H1 (cell line): ENCODE measurements around the gene GRM5. TPM values are rescaled to one million over a fixed set of nuclear protein-coding genes. Genes with fewer than 3 reads are reported as not detected.

ENCODE experiments used
- CTCF ChIA-PET: fragments of 300-600 bp; sonication (Branson Sonifier 250); formaldehyde crosslinking; loops from one replicate; lab custom pipeline; 2021; ENCODE audit not compliant: partially characterized antibody; lab: Charles Lee
- POLR2A ChIA-PET: fragments of 300-600 bp; sonication (Branson Sonifier 250); formaldehyde crosslinking; loops from one replicate; lab custom pipeline; 2021; ENCODE audit warnings: inconsistent platforms; ENCODE audit not compliant: partially characterized antibody; lab: Charles Lee
- DNase-seq, 2 experiments: peaks; one replicate each; pipeline versions ENCODE4 v3.0.0 to v3.0.0-alpha.2; 2010 to 2022; ENCODE audit warnings: low spot score in 2 of 2, low read depth in 1 of 2, mixed read lengths in 1 of 2
- FAIRE-seq: peaks from 2 replicates; lab custom pipeline; 2011; peaks lifted over from hg19 to GRCh38; lab: Jason Lieb, UNC
- H2AFZ ChIP-seq: 2 replicates; pipeline ENCODE4 v1.8.1; 2012; ENCODE audit warnings: low read length, inconsistent platforms
- H2AK5ac ChIP-seq: 2 replicates; pipeline ENCODE4 v1.6.1; 2013; ENCODE audit warnings: low read depth, low read length
- H2BK120ac ChIP-seq: replicated peaks from 2 replicates; pipeline ENCODE3; 2013; ENCODE audit warnings: low read depth, low read length, inconsistent platforms
- H2BK12ac ChIP-seq: 2 replicates; pipeline ENCODE4 v1.6.1; 2013; ENCODE audit warnings: low read depth, low read length
- H2BK15ac ChIP-seq: 2 replicates; pipeline ENCODE4 v1.6.1; 2013; ENCODE audit warnings: low read length
- H2BK20ac ChIP-seq: 2 replicates; pipeline ENCODE4 v1.6.1; 2013; ENCODE audit warnings: low read length
- H2BK5ac ChIP-seq: 2 replicates; pipeline ENCODE4 v1.6.1; 2013; ENCODE audit warnings: low read depth, low read length
- H3K14ac ChIP-seq: 2 replicates; pipeline ENCODE4 v1.6.1; 2013; ENCODE audit warnings: inconsistent platforms; ENCODE audit not compliant: insufficient read length
- H3K18ac ChIP-seq: 2 replicates; pipeline ENCODE4 v1.6.1; 2013; ENCODE audit warnings: low read length; ENCODE audit errors: extremely low read depth
- H3K23ac ChIP-seq: 2 replicates; pipeline ENCODE4 v1.6.1; 2013; ENCODE audit warnings: inconsistent platforms; ENCODE audit not compliant: insufficient read length
- H3K23me2 ChIP-seq: 2 replicates; pipeline ENCODE4 v1.6.1; 2013; ENCODE audit warnings: low read depth, low read length
- H3K27ac ChIP-seq: 2 replicates; pipeline ENCODE4 v1.6.1; 2011; ENCODE audit warnings: low read depth, low read length, inconsistent platforms
- H3K27me3 ChIP-seq, 4 experiments: replicated peaks in 1 of 4; 1 replicate in 1 of 4; 2 replicates in 3 of 4; pipeline versions ENCODE4 v1.6.1 to v1.8.1; 2011 to 2013; ENCODE audit warnings: low read length in 3 of 4, mild to moderate bottlenecking in 3 of 4, inconsistent platforms in 2 of 4, mixed read lengths in 2 of 4, moderate library complexity in 1 of 4; ENCODE audit not compliant: control insufficient read depth in 3 of 4, insufficient read depth in 3 of 4; ENCODE audit errors: extremely low read depth in 1 of 4
- H3K36me3 ChIP-seq, 4 experiments: 2 replicates each; pipeline versions ENCODE4 v1.6.1 to v1.8.1; 2011 to 2013; ENCODE audit warnings: mild to moderate bottlenecking in 4 of 4, low read length in 3 of 4, moderate library complexity in 2 of 4, control low read depth in 1 of 4, inconsistent platforms in 1 of 4; ENCODE audit not compliant: insufficient read depth in 4 of 4, control insufficient read depth in 2 of 4
- H3K4ac ChIP-seq: replicated peaks from 2 replicates; pipeline ENCODE3; 2013; ENCODE audit warnings: low read length, low read depth, mixed read lengths, inconsistent platforms; ENCODE audit not compliant: insufficient read length
- H3K4me1 ChIP-seq, 4 experiments: replicated peaks in 1 of 4; 1 replicate in 1 of 4; 2 replicates in 3 of 4; pipeline versions ENCODE4 v1.6.1 to v1.8.1; 2011 to 2013; ENCODE audit warnings: low read length in 3 of 4, inconsistent platforms in 2 of 4, mixed read lengths in 1 of 4; ENCODE audit not compliant: insufficient read depth in 4 of 4, control insufficient read depth in 3 of 4
- H3K4me2 ChIP-seq, 2 experiments: 2 replicates each; pipeline versions ENCODE4 v1.6.1 to v1.8.1; 2011 to 2013; ENCODE audit warnings: low read depth in 2 of 2, low read length in 2 of 2, control low read depth in 1 of 2, inconsistent platforms in 1 of 2, mild to moderate bottlenecking in 1 of 2; ENCODE audit not compliant: insufficient read depth in 1 of 2
- H3K4me3 ChIP-seq, 4 experiments: fragments of 200-600, 300-600 bp in 1 of 4; sonication (generic), shearing (Covaris generic), sonication (Bioruptor Twin) in 1 of 4; 2 replicates each; pipeline versions ENCODE4 v1.5.1 to v1.8.1; 2011 to 2016; ENCODE audit warnings: low read length in 4 of 4, low read depth in 3 of 4, control low read depth in 2 of 4, inconsistent platforms in 2 of 4, mild to moderate bottlenecking in 2 of 4, mixed read lengths in 1 of 4, moderate library complexity in 1 of 4; ENCODE audit not compliant: insufficient read depth in 2 of 4; ENCODE audit errors: extremely low read depth in 1 of 4
- H3K56ac ChIP-seq: replicated peaks from 2 replicates; pipeline ENCODE3; 2013; ENCODE audit warnings: low read depth, mild to moderate bottlenecking, mixed read lengths, low read length, inconsistent platforms; ENCODE audit not compliant: insufficient read length
- H3K79me1 ChIP-seq: 2 replicates; pipeline ENCODE4 v1.6.1; 2013; ENCODE audit warnings: low read depth, low read length, control low read depth
- H3K79me2 ChIP-seq, 2 experiments: 2 replicates each; pipeline versions ENCODE4 v1.6.1 to v1.8.1; 2012 to 2013; ENCODE audit warnings: low read length in 2 of 2, mild to moderate bottlenecking in 2 of 2, inconsistent platforms in 1 of 2; ENCODE audit not compliant: insufficient read depth in 2 of 2, control insufficient read depth in 1 of 2
- H3K9ac ChIP-seq, 4 experiments: replicated peaks in 1 of 4; 1 replicate in 1 of 4; 2 replicates in 3 of 4; pipeline versions ENCODE4 v1.6.1 to v1.8.1; 2011 to 2013; ENCODE audit warnings: low read depth in 3 of 4, low read length in 3 of 4, control low read depth in 2 of 4, mild to moderate bottlenecking in 2 of 4, moderate library complexity in 2 of 4, inconsistent platforms in 1 of 4; ENCODE audit errors: extremely low read depth in 1 of 4
- H3K9me3 ChIP-seq, 2 experiments: 2 replicates each; pipeline versions ENCODE4 v1.6.1 to v1.8.1; 2012 to 2013; ENCODE audit warnings: mild to moderate bottlenecking in 2 of 2, moderate library complexity in 2 of 2, control low read depth in 1 of 2, inconsistent platforms in 1 of 2, low read depth in 1 of 2, low read length in 1 of 2, mixed read lengths in 1 of 2; ENCODE audit not compliant: insufficient read depth in 2 of 2
- H4K20me1 ChIP-seq, 2 experiments: replicated peaks in 1 of 2; 2 replicates each; pipeline versions ENCODE3 to v1.8.1; 2011 to 2013; ENCODE audit warnings: inconsistent platforms in 2 of 2, low read length in 2 of 2, mild to moderate bottlenecking in 1 of 2; ENCODE audit not compliant: insufficient read depth in 2 of 2, control insufficient read depth in 1 of 2
- H4K5ac ChIP-seq: 2 replicates; pipeline ENCODE4 v1.6.1; 2013; ENCODE audit warnings: low read length, low read depth, mixed read lengths, inconsistent platforms; ENCODE audit not compliant: insufficient read length
- H4K8ac ChIP-seq: 2 replicates; pipeline ENCODE4 v1.8.0; 2013; ENCODE audit warnings: mild to moderate bottlenecking, moderate library complexity, low read length, inconsistent platforms; ENCODE audit not compliant: insufficient read depth; ENCODE audit errors: extremely low read depth
- H4K91ac ChIP-seq: replicated peaks from 2 replicates; pipeline ENCODE3; 2013; ENCODE audit warnings: low read length, mixed read lengths, inconsistent platforms; ENCODE audit not compliant: insufficient read length
- EZH2 ChIP-seq: fragments of 200-600 bp; sonication (generic); IDR thresholded peaks from 2 replicates; pipeline ENCODE4 v1.7.1; 2012; ENCODE audit warnings: low read depth, mild to moderate bottlenecking, moderate library complexity, low read length, inconsistent platforms; ENCODE audit not compliant: severe bottlenecking
- KDM4A ChIP-seq: IDR thresholded peaks from one replicate; pipeline ENCODE4 v1.7.1; 2012; ENCODE audit warnings: low read depth, mild to moderate bottlenecking, moderate library complexity, low read length, inconsistent platforms; ENCODE audit not compliant: severe bottlenecking
- KDM5A ChIP-seq: fragments of 200-600 bp; IDR thresholded peaks from 2 replicates; pipeline ENCODE4 v1.7.1; 2012; ENCODE audit warnings: mild to moderate bottlenecking, low read length, inconsistent platforms, mixed read lengths
- MAFK ChIP-seq: IDR thresholded peaks from 2 replicates; pipeline ENCODE4 v1.6.1; 2012; ENCODE audit warnings: low read depth, mild to moderate bottlenecking, improper control_type of control experiment, low read length
- NANOG ChIP-seq: IDR thresholded peaks from 2 replicates; pipeline ENCODE4 v1.6.1; 2011; ENCODE audit warnings: low read length, low read depth, mild to moderate bottlenecking, inconsistent platforms; ENCODE audit not compliant: insufficient read depth, poor library complexity, severe bottlenecking
- POU5F1 ChIP-seq: IDR thresholded peaks from 2 replicates; pipeline ENCODE4 v1.6.1; 2011; ENCODE audit warnings: low read depth, mild to moderate bottlenecking, low read length, moderate library complexity
- SAP30 ChIP-seq: fragments of 300-600 bp; sonication (generic); IDR thresholded peaks from 2 replicates; pipeline ENCODE4 v1.7.1; 2012; ENCODE audit warnings: low read length, moderate library complexity, mild to moderate bottlenecking, inconsistent platforms; ENCODE audit not compliant: insufficient read depth, insufficient replicate concordance
- SIRT6 ChIP-seq: IDR thresholded peaks from one replicate; pipeline ENCODE4 v1.7.1; 2012; ENCODE audit warnings: low read length, inconsistent platforms
- SP1 ChIP-seq: IDR thresholded peaks from 2 replicates; pipeline ENCODE4 v1.6.1; 2011; ENCODE audit warnings: low read depth, low read length
- TEAD4 ChIP-seq: IDR thresholded peaks from 2 replicates; pipeline ENCODE4 v1.6.1; 2012; ENCODE audit warnings: low read depth, low read length, inconsistent platforms, mixed read lengths
- WGBS, 2 experiments: shearing (Covaris generic) in 1 of 2; methylation state at CpG; one replicate each; pipeline versions ENCODE4 v1.1.6 to v1.1.7; 2013 to 2015; ENCODE audit warnings: low lambda C conversion rate in 2 of 2, mixed read lengths in 2 of 2, inconsistent platforms in 1 of 2, low coverage in 1 of 2, missing lambda C conversion rate in 1 of 2; ENCODE audit not compliant: insufficient replicate concordance in 2 of 2, insufficient coverage in 1 of 2, insufficient read length in 1 of 2; ENCODE audit errors: extremely low coverage in 1 of 2, missing lambda C conversion rate in 1 of 2; 5-methylcytosine and 5-hydroxymethylcytosine counted together
- polyA plus RNA-seq, 7 experiments: library from polyadenylated mRNA; depleted of rRNA in 3 of 7; stranded (reverse) in 5 of 7; unstranded in 2 of 7; fragments of >200 nt in 5 of 7; fragments of 200-250 nt in 2 of 7; gene quantifications; 1 replicate in 5 of 7; 2 replicates in 1 of 7; 4 replicates in 1 of 7; pipeline versions ENCODE4 v1.2.1 to v1.2.3, GENCODE V29; 2011 to 2013; ENCODE audit warnings: missing spikeins in 2 of 7, mixed read lengths in 2 of 7
- total RNA-seq: library from RNA; stranded (reverse); fragmentation: NEBNext Ultra II Directional; extraction: Animal tissue kit (Norgen Biotek cat#: 25700); gene quantifications from 2 replicates; pipeline ENCODE4 v1.2.1, GENCODE V29; 2021
- TF ChIP-seq, protein P1 (sequence below): IDR thresholded peaks from 2 replicates; pipeline ENCODE4 v1.6.1; 2012; ENCODE audit warnings: low read length, inconsistent platforms

The GRM5 gene
- total and polyA plus RNA-seq, 2 of the 8 experiments (the other 6 are each of a cell fraction or from before 2014, with no cell fraction given) = 0.15 to 0.43 TPM

- FAIRE-seq (no peak), DNase-seq (no peak)
- no peak overlapping the region for H2AK5ac ChIP-seq
- no peaks in the 10 kb centered on the region; a peak in 1 of 7 replicates for H3K4me1 ChIP-seq
- H2AFZ ChIP-seq = no peak overlapping the region
- H3K18ac ChIP-seq = no peak overlapping the region
- no peak overlapping the region for H4K5ac ChIP-seq
- no peak overlapping the region for H3K27ac ChIP-seq
- no peaks in the 10 kb centered on the region for H3K9me3 ChIP-seq
- H3K4me2 ChIP-seq = no peak overlapping the region
- no peaks in the 10 kb centered on the region for H3K79me1 ChIP-seq
- no peak overlapping the region for H4K8ac ChIP-seq
- H4K91ac ChIP-seq = no peak overlapping the region
- WGBS, 2 experiments = 86% methylated on average over 1 of the region's 1 CpG; no CpG with 5 or more reads in 1 of the 2 experiments
- H2BK12ac ChIP-seq = no peak overlapping the region
- no peak overlapping the region for H2BK120ac ChIP-seq
- H2BK15ac ChIP-seq = no peak overlapping the region
- no peak overlapping the region for H3K4me3 ChIP-seq
- H3K79me2 ChIP-seq = no peaks in the 10 kb centered on the region
- no peak overlapping the region for H3K9ac ChIP-seq
- H4K20me1 ChIP-seq = no peaks in the 10 kb centered on the region
- H3K23me2 ChIP-seq = no peaks in the 10 kb centered on the region
- no peaks in the 10 kb centered on the region for H3K27me3 ChIP-seq
- H2BK5ac ChIP-seq = no peak overlapping the region
- no peak overlapping the region for H3K14ac ChIP-seq
- CTCF ChIA-PET = no interaction called here
- no peak overlapping the region for H3K4ac ChIP-seq
- H2BK20ac ChIP-seq = no peak overlapping the region
- H3K23ac ChIP-seq = no peak overlapping the region
- POLR2A ChIA-PET = no interaction called here
- H3K36me3 ChIP-seq = no peaks in the 10 kb centered on the region
- no peak overlapping the region for H3K56ac ChIP-seq
- TF ChIP-seq, protein P1, sequence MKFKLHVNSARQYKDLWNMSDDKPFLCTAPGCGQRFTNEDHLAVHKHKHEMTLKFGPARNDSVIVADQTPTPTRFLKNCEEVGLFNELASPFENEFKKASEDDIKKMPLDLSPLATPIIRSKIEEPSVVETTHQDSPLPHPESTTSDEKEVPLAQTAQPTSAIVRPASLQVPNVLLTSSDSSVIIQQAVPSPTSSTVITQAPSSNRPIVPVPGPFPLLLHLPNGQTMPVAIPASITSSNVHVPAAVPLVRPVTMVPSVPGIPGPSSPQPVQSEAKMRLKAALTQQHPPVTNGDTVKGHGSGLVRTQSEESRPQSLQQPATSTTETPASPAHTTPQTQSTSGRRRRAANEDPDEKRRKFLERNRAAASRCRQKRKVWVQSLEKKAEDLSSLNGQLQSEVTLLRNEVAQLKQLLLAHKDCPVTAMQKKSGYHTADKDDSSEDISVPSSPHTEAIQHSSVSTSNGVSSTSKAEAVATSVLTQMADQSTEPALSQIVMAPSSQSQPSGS = no peak
- TF ChIP-seq KDM4A (no peak), TEAD4 (no peak), EZH2 (no peak), SIRT6 (no peak), KDM5A (no peak), SAP30 (no peak), SP1 (no peak), POU5F1 (no peak), MAFK (no peak), NANOG (no peak)
Measured at GRCh38 chr11:88799771-88800500, 265.8 kb downstream of the GRM5 start.
